H1 (cell line): ENCODE results near the gene SP1. TPM values are rescaled to one million over a fixed set of nuclear protein-coding genes. Genes with fewer than 3 reads are reported as not detected.

Experiments used
- ASH2L ChIP-seq: fragments of 200-600, 300-600 bp; sonication (generic); IDR thresholded peaks from one replicate; pipeline ENCODE4 v1.7.1; 2017; ENCODE audit warnings: low read length
- ATF2 ChIP-seq: IDR thresholded peaks from 2 replicates; pipeline ENCODE4 v1.6.1; 2012; ENCODE audit warnings: low read length, inconsistent platforms
- BCL11A ChIP-seq, 2 experiments: IDR thresholded peaks; one replicate each; pipeline ENCODE4 v1.6.1; 2011; ENCODE audit warnings: low read depth in 2 of 2, low read length in 2 of 2, mild to moderate bottlenecking in 2 of 2
- BRCA1 ChIP-seq: IDR thresholded peaks from 2 replicates; pipeline ENCODE4 v1.6.1; 2012; ENCODE audit warnings: low read depth, low read length, improper control_type of control experiment
- GABPA ChIP-seq: IDR thresholded peaks from 2 replicates; pipeline ENCODE4 v1.6.1; 2011; ENCODE audit warnings: mild to moderate bottlenecking, low read length, moderate library complexity, borderline replicate concordance; ENCODE audit not compliant: insufficient read depth
- HDAC2 ChIP-seq, 2 experiments: fragments of 300-600 bp in 1 of 2; sonication (generic) in 1 of 2; IDR thresholded peaks; 2 replicates each; pipeline ENCODE4 v1.6.1; 2011 to 2012; ENCODE audit warnings: low read depth in 2 of 2, low read length in 2 of 2, mild to moderate bottlenecking in 2 of 2, moderate library complexity in 2 of 2, borderline replicate concordance in 1 of 2, inconsistent platforms in 1 of 2
- KDM1A ChIP-seq: fragments of 200-600, 300-600 bp; sonication (generic); IDR thresholded peaks from 2 replicates; pipeline ENCODE4 v1.7.1; 2016; ENCODE audit warnings: mild to moderate bottlenecking, low read length, borderline replicate concordance
- KDM4A ChIP-seq: IDR thresholded peaks from one replicate; pipeline ENCODE4 v1.7.1; 2012; ENCODE audit warnings: low read depth, mild to moderate bottlenecking, moderate library complexity, low read length, inconsistent platforms; ENCODE audit not compliant: severe bottlenecking
- MAFK ChIP-seq: IDR thresholded peaks from 2 replicates; pipeline ENCODE4 v1.6.1; 2012; ENCODE audit warnings: low read depth, mild to moderate bottlenecking, improper control_type of control experiment, low read length
- NANOG ChIP-seq: IDR thresholded peaks from 2 replicates; pipeline ENCODE4 v1.6.1; 2011; ENCODE audit warnings: low read length, low read depth, mild to moderate bottlenecking, inconsistent platforms; ENCODE audit not compliant: insufficient read depth, poor library complexity, severe bottlenecking
- RNF2 ChIP-seq: fragments of 200-900, 300-1000 bp; sonication (generic); IDR thresholded peaks from 2 replicates; pipeline ENCODE4 v1.7.1; 2016; ENCODE audit warnings: borderline replicate concordance, low read depth, mild to moderate bottlenecking, antibody characterized with exemption, low read length; ENCODE audit not compliant: poor library complexity, severe bottlenecking; ENCODE audit errors: missing control alignments
- RXRA ChIP-seq: IDR thresholded peaks from 2 replicates; pipeline ENCODE4 v1.6.1; 2011; ENCODE audit warnings: low read depth, mild to moderate bottlenecking, low read length, moderate library complexity; ENCODE audit not compliant: insufficient read depth
- SAP30 ChIP-seq: fragments of 300-600 bp; sonication (generic); IDR thresholded peaks from 2 replicates; pipeline ENCODE4 v1.7.1; 2012; ENCODE audit warnings: low read length, moderate library complexity, mild to moderate bottlenecking, inconsistent platforms; ENCODE audit not compliant: insufficient read depth, insufficient replicate concordance
- SIRT6 ChIP-seq: IDR thresholded peaks from one replicate; pipeline ENCODE4 v1.7.1; 2012; ENCODE audit warnings: low read length, inconsistent platforms
- SIX5 ChIP-seq: IDR thresholded peaks from 2 replicates; pipeline ENCODE4 v1.6.1; 2011; ENCODE audit warnings: mild to moderate bottlenecking, low read depth, low read length
- SP1 ChIP-seq: IDR thresholded peaks from 2 replicates; pipeline ENCODE4 v1.6.1; 2011; ENCODE audit warnings: low read depth, low read length
- TBP ChIP-seq: IDR thresholded peaks from 2 replicates; pipeline ENCODE4 v1.6.1; 2011; ENCODE audit warnings: low read depth, low read length, improper control_type of control experiment
- TEAD4 ChIP-seq: IDR thresholded peaks from 2 replicates; pipeline ENCODE4 v1.6.1; 2012; ENCODE audit warnings: low read depth, low read length, inconsistent platforms, mixed read lengths
- USF2 ChIP-seq: IDR thresholded peaks from 2 replicates; pipeline ENCODE4 v1.6.1; 2011; ENCODE audit warnings: low read length, improper control_type of control experiment
- YY1 ChIP-seq: IDR thresholded peaks from 2 replicates; pipeline ENCODE4 v1.6.1; 2011; ENCODE audit warnings: low read depth, mild to moderate bottlenecking, low read length
- polyA plus RNA-seq, 7 experiments: library from polyadenylated mRNA; depleted of rRNA in 3 of 7; stranded (reverse) in 5 of 7; unstranded in 2 of 7; fragments of >200 nt in 5 of 7; fragments of 200-250 nt in 2 of 7; gene quantifications; 1 replicate in 5 of 7; 2 replicates in 1 of 7; 4 replicates in 1 of 7; pipeline versions ENCODE4 v1.2.1 to v1.2.3, GENCODE V29; 2011 to 2013; ENCODE audit warnings: missing spikeins in 2 of 7, mixed read lengths in 2 of 7
- total RNA-seq: library from RNA; stranded (reverse); fragmentation: NEBNext Ultra II Directional; extraction: Animal tissue kit (Norgen Biotek cat#: 25700); gene quantifications from 2 replicates; pipeline ENCODE4 v1.2.1, GENCODE V29; 2021

The SP1 gene
- total and polyA plus RNA-seq, 2 of the 8 experiments (the other 6 are each of a cell fraction or from before 2014, with no cell fraction given) = 50.7 to 75.2 TPM

GRCh38 chr12:53452159-53453077, 72.4 kb downstream of the SP1 start (continued):
- TF ChIP-seq RNF2 (no peak), SP1 (no peak), SIX5 (no peak), RXRA (no peak), SAP30 (no peak), BCL11A (IDR thresholded peaks at IDR 0.05; ENCODE audit: low read depth in 2 of 2, low read length in 2 of 2) (no peak), ASH2L (peak; percentile 93), YY1 (no peak; the same call in 1 of the 2 replicates), MAFK (no peak), KDM4A (no peak), NANOG (peak; percentile 15), USF2 (no peak), BRCA1 (no peak), HDAC2 (IDR thresholded peaks at IDR 0.05; ENCODE audit: borderline replicate concordance in 1 of 2, low read depth in 2 of 2, low read length in 2 of 2) (no peak; a peak in 1 of 4 replicates), GABPA (no peak), TEAD4 (no peak), KDM1A (no peak), TBP (no peak), SIRT6 (no peak), ATF2 (no peak)
